IPS DF 19.7 (cell line): ENCODE data around the gene CCR5.
"Not testable (repeated sequence)": the region's sequence is repeated elsewhere in the genome, so short reads cannot be mapped to it uniquely, and the experiment has no call there.

Experiments
- DNase-seq: peaks from one replicate; pipeline ENCODE4 v3.0.0-alpha.2; 2013; ENCODE audit warnings: low read depth, low spot score

The CCR5 gene

GRCh38 chr3:46370839-46371518 is at the start of gene CCR5:
TSS of gene CCR5 (plus strand) at chr3:46370946. CDS start at chr3:46372903, 1,957 bp downstream.
- DNase-seq: no peak

- DNase-seq: no peak
Observed at GRCh38 chr3:46321461-46322104, 49.2 kb upstream of the CCR5 start.

- no peak for DNase-seq
Observed at GRCh38 chr3:46324036-46324435, 46.7 kb upstream of the CCR5 start.

GRCh38 chr3:46325645-46326300 is 45.0 kb upstream of the CCR5 start:
- no peak for DNase-seq

GRCh38 chr3:46330676-46331075 is 40.1 kb upstream of the CCR5 start:
- not testable (repeated sequence) for DNase-seq

- DNase-seq: no peak
Observed at GRCh38 chr3:46334741-46335478, 35.8 kb upstream of the CCR5 start.

- no peak for DNase-seq
Observed at GRCh38 chr3:46335541-46335940, 35.2 kb upstream of the CCR5 start.

- DNase-seq: no peak
Observed at GRCh38 chr3:46337911-46338310, 32.8 kb upstream of the CCR5 start.

GRCh38 chr3:46338840-46339239 is 31.9 kb upstream of the CCR5 start:
- no peak for DNase-seq

GRCh38 chr3:46344476-46344875 is 26.3 kb upstream of the CCR5 start:
- no peak for DNase-seq

- DNase-seq: no peak
Observed at GRCh38 chr3:46348823-46349482, 21.8 kb upstream of the CCR5 start.

GRCh38 chr3:46349484-46350261 is 21.1 kb upstream of the CCR5 start:
- no peak for DNase-seq

- DNase-seq: no peak
Observed at GRCh38 chr3:46350262-46350565, 20.5 kb upstream of the CCR5 start.

- DNase-seq: no peak
Observed at GRCh38 chr3:46351646-46352045, 19.1 kb upstream of the CCR5 start.

- no peak for DNase-seq
Observed at GRCh38 chr3:46353090-46353489, 17.7 kb upstream of the CCR5 start.

GRCh38 chr3:46353647-46354410 is 16.9 kb upstream of the CCR5 start, which contains the start of gene CCR2:
TSS of gene CCR2 (plus strand) at chr3:46354111. CDS start at chr3:46357528, 3,417 bp downstream.
- no peak for DNase-seq

GRCh38 chr3:46354478-46354877 is 16.3 kb upstream of the CCR5 start:
- DNase-seq: no peak

- DNase-seq: no peak
Observed at GRCh38 chr3:46354984-46355383, 15.8 kb upstream of the CCR5 start.

GRCh38 chr3:46356276-46356675 is 14.5 kb upstream of the CCR5 start:
- DNase-seq: no peak

- DNase-seq: no peak
Observed at GRCh38 chr3:46356909-46357308, 13.8 kb upstream of the CCR5 start.
